Measurements from ENCODE around the gene PPP1R17.

The PPP1R17 gene

DNA sequence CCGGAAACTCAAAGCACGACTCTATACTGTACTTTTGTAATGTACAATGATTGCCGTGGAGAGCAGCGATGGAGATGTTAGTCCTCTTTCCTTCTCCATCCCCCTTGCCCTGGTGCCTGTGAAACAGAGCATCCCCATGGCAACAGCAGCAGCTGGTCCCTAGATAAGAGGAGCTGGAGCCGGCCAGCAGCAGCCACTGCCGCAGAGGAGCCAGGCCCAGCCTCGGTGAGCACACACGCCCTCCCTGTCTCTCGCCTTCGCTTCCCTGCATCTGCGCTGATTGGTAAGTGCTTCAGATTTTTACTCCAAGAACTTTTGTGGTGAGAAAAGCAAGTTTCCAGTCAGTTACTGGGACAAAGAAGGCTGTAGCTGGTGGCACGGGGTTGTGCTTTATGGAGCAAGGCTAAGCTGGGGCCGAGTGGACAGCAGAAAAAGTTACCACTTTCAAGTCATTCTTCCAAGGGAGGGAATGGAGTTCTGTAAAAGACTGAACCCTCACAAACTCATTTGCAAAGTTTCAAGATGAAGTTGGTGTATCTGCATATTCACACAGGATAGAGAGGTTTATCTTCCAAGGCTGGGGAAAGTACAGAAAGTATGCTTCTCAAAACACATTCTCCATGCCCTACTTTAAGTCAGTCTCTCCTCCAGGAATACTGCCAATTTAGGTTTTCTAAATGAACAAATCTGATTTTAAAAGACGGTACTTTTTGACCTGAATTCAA lies at the start of gene PPP1R17:
Gene PPP1R17, plus strand, starts transcription at position 192 of the 725 bp plus-strand sequence. CDS start 5,227 bp downstream, outside the sequence.
- DNase-seq = peak; percentile 64

DNA sequence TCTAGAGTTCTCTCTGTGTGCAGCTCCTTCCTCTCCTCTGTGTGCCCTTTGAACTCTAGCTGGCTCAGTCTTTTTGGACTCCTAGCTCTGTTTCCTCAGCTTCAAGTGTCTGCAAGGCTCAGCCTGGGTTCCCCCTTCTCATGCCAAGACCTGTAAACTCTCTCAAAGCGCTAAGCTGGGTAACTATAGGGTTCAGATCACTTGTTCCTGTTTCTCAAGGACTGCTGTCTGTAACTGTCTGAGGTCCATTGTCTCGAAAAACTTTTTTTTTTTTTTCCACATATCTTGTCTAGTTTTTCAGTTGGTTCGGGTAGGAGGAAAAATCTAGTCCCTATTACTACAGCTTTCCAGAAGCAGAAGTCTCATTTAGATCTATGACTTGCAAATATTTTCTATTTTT lies 46.6 kb upstream of the PPP1R17 start:
- no peak for DNase-seq

DNA sequence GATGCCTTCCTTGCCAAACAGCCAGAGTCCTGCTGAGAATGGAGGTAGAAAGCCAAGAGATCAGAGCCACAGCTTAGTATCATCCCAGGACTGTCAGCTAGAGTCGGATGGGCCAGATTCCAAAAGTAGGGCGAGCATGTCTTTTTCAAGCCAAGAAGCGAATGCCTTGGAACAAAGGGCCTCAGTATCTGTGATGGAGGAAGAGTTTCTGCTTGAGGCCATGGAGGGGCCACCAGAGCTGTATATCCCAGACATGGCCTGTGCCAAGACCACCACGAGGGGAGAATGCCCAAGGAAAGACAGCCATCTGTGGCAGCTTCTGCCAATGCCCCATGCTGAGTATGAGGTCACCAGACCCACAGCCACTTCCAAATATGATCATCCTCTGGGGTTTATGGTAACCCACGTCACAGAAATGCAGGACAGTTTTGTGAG lies 44.3 kb upstream of the PPP1R17 start:
- DNase-seq = no peak

DNA sequence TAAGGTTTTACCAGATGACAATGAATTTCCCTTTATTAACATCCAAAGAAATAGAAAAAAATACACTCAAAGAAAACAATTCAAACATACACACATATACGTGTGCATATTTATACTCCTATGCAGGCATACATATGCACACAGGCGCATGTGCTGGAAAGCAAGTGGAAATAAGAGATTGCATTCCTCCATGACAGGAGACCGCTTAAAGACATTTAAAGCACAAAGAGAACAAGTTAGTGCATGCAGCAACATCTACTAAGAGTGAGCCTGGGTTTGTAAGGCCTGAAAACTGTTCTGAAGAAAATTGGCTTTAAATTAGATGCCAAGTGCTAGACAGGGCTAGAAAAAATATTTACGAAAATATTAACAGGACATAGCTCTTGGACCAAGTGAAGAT lies 40.1 kb upstream of the PPP1R17 start:
- DNase-seq = no peak

DNA sequence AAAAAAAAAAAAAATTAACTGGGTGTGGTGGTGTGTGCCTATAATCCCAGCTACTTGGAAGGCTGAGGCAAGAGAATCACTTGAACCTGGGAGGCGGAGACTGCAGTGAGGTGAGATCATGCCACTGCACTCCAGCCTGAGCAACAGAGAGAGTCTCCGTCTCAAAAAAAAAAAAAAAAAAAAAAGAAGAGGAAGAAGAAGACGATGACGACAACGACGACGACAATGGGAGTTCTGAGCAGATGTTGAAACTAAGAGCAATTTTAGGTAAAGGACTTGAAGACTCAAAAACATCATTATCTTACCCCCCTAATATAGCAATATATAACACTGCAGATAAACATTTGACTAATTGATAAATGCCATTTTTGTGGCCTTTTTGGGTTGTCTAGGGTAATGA lies 39.5 kb upstream of the PPP1R17 start:
- no peak for DNase-seq

DNA sequence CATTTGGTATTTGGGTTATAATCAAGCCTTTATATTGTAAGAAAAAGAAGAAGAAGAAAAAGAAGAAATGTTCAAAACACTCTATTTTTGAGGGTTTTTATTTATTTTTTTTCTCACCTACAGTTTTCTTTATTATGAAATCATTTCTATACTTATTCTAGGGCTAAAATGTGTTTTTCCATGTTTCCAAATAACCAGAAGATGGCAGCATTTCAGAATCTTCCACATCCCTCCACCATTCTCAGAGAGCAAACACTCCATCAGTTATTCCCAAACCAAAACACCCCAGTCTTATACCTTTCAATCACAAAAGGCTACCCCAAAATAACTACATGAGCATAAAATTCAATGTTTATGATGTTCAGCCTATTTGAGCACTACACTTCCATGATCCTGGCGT lies 38.7 kb upstream of the PPP1R17 start:
- DNase-seq = no peak

DNA sequence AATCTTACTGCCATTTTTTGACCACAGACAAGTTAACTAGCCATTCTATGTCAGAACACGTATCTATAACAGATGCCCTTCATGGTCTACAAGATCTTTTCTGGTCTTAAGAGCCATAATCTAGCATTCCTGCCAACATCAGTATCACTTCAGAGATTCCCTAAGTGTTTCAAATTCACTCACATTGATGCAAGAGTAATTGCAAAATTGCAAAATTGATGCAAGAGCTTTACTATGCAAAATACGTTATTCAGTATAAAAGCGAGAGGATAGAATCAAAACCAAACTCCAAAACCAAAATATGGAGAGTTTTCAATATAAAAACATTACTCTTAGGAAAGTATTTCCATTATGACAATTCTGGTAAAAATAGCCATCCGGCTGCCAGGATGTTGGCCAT lies 38.1 kb upstream of the PPP1R17 start:
- no peak for DNase-seq

DNA sequence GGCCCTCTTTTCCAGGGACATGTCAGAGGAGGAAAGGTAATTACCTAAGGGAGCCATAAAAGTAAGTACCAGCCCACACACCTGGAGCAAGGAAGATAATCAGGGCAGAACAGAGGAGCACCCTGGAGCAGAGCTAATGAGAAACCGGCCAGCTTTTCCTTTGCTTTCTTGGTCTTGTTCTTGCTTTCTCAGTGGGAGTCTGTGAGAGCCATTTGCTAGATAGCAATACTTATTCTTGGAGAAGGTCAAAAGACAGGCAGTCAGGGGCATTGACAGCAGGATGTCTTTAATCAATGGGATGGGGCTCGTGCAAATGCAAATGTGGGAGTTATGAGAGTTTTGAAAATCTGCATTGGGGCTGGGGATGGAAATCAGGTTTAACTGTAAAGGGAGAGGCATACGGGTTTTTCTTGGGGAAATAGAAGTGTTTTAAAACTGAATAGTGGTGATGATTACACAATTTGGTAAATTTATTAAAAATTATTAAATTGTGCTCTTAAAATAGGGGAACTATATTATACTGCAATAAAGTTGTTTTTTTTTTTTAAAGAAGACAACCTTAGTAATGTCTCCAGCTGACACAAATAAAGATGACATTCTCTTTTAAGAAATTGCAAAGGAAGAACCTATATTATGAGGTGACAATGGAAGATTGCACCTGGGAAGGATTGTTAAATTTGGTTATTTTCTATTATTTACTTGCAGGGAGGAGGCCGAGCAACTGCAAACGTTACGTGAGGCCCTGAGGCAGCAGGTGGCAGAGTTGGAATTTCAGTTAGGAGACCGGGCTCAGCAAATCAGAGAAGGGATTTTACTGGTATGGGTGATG lies 35.6 kb upstream of the PPP1R17 start:
- DNase-seq = no peak

DNA sequence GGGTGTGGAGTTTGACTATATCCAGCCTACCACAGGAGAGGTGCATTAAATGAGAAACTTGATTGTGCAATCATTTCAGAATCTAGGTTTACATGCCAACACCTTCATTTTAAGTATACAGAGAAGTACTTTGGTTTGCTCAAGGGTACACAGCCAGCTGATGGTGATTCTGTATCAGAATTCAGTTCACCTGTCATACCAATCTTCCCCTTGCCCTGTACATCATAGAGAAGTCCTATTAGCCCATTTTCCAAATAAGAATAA lies 35.0 kb upstream of the PPP1R17 start:
- DNase-seq = no peak

DNA sequence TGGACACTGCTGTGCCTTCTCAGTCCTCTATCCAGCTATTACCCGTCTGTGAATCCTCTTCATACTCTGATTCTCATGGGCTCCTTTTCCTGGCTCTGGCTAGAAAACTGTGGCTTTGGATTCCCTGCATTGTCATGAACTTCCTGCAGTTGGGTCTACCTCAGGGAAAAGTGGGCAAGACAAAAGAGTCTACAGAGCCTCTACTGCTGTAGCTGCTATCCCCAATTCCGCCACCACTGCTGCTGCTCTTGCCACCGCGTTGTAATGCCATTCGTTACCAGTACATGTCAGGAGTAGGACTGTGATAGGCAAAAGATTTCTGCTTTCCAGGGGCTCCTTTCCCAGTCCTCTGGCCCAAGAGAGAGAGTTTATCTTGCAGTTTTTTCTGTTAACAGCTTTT lies 23.9 kb upstream of the PPP1R17 start:
- DNase-seq = no peak

DNA sequence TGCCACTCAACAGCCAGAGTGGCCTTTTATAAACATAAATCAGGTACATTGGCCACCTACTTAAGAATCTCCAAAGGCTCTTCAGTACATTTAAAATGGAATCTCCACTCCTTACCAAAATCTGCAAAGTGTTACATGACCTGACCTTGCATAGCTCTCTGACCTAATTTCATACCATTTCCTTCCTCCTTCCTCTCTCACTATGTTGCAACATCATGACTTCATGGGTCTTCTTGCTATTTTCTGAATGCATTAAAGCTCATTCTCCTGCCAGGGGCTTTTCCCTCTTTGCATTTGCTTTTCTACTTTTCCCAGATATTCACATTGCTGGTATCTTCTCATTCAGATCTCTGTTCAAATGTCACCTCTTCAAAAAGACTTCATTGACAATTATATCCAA lies 22.1 kb upstream of the PPP1R17 start:
- DNase-seq = no peak

DNA sequence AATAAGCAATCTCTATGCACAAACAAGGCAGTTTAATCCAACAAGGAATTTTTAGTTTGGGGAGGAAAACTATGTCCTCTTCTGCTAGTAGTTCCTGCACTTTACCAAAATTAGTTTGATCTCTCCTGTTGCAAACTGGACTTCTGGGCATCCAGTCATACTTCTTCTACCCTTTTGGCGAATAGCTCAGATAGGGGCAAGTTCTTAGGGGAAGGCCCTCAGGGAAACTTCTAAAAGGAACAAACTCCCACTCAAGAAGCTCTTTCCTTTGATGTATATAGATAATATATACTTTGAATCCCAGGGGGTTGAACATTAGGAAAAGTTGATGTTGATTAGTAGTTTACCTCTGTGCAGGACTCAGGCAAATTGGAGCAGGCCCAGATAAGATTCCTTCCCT lies 21.5 kb upstream of the PPP1R17 start:
- no peak for DNase-seq

DNA sequence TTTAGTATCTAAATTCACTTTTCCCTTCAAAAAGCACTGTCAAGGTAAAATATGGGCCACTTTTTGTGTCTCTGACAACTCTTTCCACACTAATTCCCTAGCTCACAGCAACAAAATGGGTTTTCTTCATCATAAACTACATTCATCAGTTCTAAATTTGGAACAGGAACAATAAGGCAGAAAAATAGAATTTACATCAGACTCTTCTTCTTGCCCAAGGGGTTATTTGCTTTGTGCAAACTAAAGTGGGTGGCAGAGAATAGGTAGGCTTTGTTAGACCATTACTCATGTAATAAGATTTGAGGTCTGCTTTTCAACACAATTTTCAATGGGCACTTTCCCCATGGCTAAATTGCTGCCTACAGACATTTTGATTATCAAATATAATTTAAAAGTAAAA lies 17.6 kb upstream of the PPP1R17 start:
- DNase-seq = no peak

DNA sequence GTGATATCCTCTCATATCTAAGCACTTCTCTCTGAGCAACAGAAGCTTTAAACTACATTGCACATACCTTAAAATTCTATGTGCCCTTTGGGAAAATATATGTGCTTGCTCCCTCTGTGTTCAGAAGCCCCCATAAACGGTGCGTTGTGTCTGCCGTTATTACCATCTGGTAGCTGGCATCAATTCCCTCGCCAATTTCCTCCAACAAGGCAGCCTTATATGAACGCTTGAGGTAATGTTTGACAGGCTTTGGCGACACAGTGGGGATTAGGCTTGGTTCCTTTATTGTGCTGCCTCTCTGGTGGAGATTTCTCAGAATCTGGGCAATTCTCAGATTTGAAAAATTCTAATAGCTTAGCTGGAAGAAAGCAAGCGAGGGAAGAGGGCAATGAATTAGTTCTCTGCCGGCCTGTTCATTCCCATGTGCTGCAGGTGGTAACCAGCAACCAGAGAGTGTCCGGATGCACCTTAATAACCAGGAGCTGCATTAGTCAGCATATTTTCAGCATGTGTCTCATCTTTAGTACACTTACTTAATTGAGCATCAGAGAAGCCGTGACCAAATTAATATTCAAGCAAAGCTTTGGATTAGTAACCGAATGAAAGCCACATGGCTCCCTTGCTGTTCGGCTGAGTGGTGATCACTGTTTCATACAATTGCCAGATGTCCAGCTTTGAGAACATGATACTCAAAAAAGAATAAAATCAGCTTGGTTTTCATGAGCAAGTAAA lies 7.3 kb upstream of the PPP1R17 start:
- peak; percentile 99 for DNase-seq

DNA sequence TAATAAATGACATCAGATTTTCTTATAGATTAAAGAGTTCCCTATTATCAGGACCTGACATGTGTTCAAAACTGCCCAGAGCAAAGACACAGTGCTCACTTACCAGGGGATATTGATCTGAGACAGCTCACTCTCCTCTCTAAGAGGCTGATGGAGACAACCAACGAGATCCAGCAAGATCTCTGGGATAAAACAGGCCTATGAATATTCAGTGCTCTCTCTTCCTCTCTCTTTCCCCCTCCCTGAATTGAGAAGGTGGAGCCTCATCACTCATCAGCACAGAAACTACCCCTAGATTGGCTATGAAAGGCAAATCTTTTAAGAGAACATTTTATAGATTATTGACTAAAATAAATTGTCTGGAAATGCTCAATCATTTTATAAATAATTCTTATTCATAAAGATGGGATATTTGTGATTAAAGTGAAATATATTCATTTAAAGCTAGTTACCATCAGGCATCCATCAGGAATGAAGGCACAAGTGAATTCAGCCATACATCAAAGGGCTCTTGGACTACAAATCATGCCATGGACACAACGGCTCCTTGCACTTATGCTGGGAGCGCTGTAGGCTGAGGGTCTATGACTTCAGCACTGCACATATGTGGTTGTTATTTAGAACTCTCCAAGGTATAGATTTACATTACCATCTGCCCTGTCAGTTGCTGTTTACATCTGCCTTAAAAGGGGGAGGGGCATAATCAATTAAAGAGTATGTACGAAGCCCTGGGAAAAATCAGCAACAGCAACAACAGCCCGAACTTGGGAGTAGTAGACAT lies 3.4 kb upstream of the PPP1R17 start:
- peak; percentile 98 for DNase-seq

DNA sequence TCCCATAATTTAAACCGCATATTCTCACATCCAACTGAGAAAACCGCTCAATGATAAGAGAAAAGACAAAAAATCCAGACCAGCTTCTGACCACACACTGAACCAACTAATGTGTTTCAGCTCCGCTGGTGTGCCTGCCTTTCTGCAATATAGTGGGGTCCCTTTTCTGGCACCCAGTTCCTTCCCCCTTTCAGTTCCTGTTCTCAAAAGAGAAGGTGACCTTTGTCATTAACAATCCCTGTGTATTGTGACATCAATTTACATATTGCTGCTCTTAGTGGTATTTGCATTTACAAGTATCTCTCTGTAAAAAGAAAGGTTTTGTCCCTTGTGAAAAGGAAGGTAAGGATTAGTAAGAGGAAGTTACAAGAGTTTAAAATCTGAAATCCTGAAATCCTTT lies 1.4 kb downstream of the PPP1R17 start:
- DNase-seq = no peak

DNA sequence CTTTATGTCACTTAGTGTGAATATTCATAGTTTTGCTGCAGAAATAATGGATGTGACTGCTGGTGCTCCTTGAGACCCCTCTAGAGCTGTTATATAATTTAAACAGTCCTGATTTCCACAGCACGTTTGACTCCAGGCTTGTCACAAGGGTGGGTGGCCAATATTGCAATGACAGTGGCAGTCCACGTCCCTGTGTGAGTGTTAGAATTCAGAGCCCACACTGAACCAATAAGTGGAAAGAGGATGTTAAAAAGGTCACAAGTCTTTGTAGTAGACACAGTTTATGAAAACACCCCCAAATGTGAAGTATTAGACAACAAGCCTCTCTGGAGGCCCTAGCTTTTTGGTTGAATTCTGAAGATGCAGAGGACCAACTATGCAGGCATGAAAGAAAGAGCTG lies 2.0 kb downstream of the PPP1R17 start:
- DNase-seq = no peak

DNA sequence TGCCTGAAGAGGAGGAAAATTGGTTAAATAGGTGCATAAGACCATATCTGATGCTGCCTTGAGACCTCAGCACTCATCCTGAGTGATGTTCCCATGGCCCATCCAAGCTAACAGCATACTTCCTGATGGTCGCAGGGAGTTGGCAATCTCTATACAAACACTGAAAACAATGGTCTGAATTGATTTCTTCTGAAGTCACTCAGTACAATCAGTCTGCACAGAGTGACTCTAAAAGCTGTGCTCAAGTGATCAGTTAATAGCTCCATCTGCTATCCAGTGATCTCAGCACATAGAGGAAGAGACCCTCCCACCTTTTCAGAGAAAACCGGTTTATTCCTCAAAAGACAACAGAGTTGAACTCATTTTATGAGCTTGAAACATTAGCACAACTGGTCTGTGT lies 3.9 kb downstream of the PPP1R17 start:
- DNase-seq = no peak

DNA sequence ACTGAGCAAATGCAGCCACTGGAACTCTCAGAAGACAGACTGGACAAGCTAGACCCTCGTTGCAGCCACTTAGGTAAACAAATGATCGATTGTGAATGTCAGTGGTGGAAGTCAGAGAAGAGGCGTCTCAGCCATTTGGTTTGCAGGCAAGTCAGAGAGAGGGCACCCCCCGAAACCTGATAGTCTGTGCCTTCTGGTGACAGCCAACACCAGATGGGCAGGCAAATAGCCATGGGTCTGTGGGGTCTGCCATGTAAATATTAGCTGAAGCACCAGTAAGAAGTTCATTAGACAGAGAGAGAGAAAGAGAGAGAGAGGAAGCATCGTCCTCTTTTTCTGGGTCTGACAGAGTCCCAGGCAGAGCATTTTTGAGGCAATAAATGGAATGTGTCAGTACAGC lies 5.4 kb downstream of the PPP1R17 start:
- DNase-seq = peak; percentile 67

DNA sequence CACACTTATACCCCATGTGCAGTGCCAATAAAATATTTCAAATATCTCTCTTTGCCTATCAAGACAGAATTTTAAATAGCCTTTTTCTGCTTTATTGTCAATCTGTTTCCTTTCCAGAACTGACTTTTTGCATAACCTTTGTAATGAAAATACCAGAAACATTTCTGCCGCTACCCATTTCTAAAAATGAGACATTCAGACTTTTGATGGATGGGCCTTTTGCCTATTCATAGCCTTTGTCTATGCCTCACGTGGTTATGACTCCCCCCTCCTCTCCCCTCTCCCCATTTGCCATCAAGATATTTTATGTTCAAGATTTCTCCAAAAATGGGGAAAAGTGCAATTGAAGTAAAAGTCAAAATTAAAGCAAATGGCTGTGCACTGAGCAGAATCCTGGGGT lies 5.9 kb downstream of the PPP1R17 start:
- no peak for DNase-seq

DNA sequence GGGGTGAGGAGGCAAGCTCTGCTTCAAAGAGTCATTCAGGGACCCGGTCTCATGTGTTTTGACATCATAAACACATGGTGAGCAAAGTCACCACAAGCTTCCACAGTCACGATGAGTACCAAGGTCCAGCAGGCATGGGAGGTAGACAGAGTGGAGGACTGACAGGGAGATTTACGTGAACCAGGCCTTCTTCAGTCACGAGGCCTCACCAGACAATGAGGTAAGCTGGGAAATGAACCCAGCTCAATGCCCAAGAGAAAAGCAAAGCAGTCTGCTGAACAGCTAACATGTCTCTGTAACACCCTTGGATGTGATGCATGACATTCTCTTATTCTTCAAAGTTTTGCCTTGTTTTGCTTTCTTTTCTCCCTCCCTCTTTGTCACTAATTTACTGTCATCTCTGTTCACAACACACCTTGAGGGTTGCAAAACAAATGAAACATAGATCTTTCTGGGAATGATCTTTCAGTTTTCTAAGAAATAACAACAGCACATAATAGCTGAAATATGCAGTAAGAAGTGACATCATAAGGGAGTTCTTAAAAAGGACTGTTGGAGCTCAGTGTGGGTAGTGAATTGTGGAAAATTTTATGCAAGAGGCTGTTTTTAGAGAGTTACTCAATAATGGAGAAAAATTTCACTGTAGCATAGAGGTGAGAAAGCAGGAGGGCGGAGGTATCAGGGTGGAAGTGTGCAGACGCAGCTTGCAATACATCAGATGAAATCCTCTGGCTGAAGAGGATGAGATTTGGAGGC lies 9.0 kb downstream of the PPP1R17 start:
- DNase-seq = no peak

DNA sequence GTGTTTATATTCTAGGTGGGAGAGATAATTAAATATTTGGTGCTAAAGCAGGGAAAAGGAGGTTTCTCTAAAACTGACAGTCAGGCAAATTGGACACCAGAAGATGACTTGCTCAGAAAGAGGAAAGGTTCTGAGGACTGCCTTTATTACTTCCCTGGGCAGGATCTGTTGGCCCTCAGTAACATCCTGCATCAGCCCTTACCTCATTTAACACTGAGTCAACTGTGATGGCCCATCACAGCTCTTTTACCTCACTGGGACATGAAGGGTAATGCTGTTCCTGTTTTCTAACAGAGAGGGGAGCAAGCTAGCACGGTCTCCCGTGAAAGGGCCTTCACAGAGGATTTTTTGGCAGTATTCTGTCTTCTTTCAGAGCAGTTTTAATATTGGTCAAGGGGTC lies 12.0 kb downstream of the PPP1R17 start:
- no peak for DNase-seq

DNA sequence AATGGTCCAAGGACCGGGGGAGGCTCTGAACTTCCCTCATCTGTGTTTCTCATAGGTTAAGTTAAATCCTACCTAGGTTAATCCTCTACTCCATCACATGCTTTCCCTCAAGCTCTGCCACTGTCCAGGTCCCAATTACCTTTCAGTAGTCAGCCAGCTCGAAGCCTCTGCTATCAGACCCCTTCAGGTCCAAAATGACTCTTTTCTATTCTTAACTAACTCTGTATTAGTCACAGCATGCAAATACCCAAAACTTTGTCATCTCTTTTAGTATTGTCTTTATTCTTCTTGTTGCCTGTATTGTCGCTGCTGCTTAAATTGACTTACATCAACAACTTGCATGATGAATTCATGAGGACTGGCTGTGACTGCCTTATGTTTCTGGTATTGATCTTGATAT lies 15.3 kb downstream of the PPP1R17 start:
- no peak for DNase-seq
